SK-N-SH (cell line): ENCODE measurements around the gene NSUN7.

Experiments used
- EP300 ChIP-seq, 2 experiments: IDR thresholded peaks; 2 replicates each; pipeline versions ENCODE4 v1.4.0 to v1.6.1; 2012; ENCODE audit warnings: borderline replicate concordance in 1 of 2, low read depth in 1 of 2, low read length in 1 of 2
- RAD21 ChIP-seq: IDR thresholded peaks from 2 replicates; pipeline ENCODE4 v1.6.1; 2012; ENCODE audit warnings: mild to moderate bottlenecking, low read length
- USF1 ChIP-seq: IDR thresholded peaks from 2 replicates; pipeline ENCODE4 v1.4.0; 2012; ENCODE audit warnings: low read depth, borderline replicate concordance
- TF ChIP-seq, protein P1 (sequence below): fragments of 200-600 bp; sonication (generic); IDR thresholded peaks from 2 replicates; pipeline ENCODE4 v1.6.1; 2017; ENCODE audit warnings: antibody characterized with exemption, mild to moderate bottlenecking, moderate library complexity
- TF ChIP-seq, protein P2 (sequence below): fragments of 150-350 bp; IDR thresholded peaks from 2 replicates; pipeline ENCODE4 v1.6.1; 2017; ENCODE audit warnings: antibody characterized with exemption, low read length, low read depth, borderline replicate concordance

- TF ChIP-seq, protein P1, sequence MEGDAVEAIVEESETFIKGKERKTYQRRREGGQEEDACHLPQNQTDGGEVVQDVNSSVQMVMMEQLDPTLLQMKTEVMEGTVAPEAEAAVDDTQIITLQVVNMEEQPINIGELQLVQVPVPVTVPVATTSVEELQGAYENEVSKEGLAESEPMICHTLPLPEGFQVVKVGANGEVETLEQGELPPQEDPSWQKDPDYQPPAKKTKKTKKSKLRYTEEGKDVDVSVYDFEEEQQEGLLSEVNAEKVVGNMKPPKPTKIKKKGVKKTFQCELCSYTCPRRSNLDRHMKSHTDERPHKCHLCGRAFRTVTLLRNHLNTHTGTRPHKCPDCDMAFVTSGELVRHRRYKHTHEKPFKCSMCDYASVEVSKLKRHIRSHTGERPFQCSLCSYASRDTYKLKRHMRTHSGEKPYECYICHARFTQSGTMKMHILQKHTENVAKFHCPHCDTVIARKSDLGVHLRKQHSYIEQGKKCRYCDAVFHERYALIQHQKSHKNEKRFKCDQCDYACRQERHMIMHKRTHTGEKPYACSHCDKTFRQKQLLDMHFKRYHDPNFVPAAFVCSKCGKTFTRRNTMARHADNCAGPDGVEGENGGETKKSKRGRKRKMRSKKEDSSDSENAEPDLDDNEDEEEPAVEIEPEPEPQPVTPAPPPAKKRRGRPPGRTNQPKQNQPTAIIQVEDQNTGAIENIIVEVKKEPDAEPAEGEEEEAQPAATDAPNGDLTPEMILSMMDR = no peak
- TF ChIP-seq, protein P2, sequence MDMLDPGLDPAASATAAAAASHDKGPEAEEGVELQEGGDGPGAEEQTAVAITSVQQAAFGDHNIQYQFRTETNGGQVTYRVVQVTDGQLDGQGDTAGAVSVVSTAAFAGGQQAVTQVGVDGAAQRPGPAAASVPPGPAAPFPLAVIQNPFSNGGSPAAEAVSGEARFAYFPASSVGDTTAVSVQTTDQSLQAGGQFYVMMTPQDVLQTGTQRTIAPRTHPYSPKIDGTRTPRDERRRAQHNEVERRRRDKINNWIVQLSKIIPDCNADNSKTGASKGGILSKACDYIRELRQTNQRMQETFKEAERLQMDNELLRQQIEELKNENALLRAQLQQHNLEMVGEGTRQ = no peak
- TF ChIP-seq EP300 (IDR thresholded peaks at IDR 0.05; ENCODE audit: borderline replicate concordance in 1 of 2, low read depth in 1 of 2, low read length in 1 of 2) (no peak), RAD21 (no peak), USF1 (no peak)
These were observed 79.8 kb downstream of the NSUN7 start for GRCh38 chr4:40829586-40829985.
